Stimulated activated CD8-positive, alpha-beta memory T cell treated with anti-CD3 and anti-CD28 coated beads, Interleukin-15, amount 100 ng/mL, for 24 hours (primary cell): Measurements from ENCODE around the gene VPS13D.

Experiments
- DNase-seq: peaks from one replicate; pipeline ENCODE4 v3.0.0-alpha.2; 2020; ENCODE audit warnings: low read depth

VPS13D gene

GRCh38 chr1:12428334-12428733 is 198.5 kb downstream of the VPS13D start:
- no peak for DNase-seq

- no peak for DNase-seq
Observed at GRCh38 chr1:12430525-12430924, 200.7 kb downstream of the VPS13D start.

- DNase-seq: no peak
Observed at GRCh38 chr1:12432897-12433296, 203.1 kb downstream of the VPS13D start.

- DNase-seq: no peak
Observed at GRCh38 chr1:12433323-12434053, 203.7 kb downstream of the VPS13D start.

GRCh38 chr1:12434174-12434573 is 204.3 kb downstream of the VPS13D start:
- no peak for DNase-seq

GRCh38 chr1:12434686-12435085 is 204.9 kb downstream of the VPS13D start:
- no peak for DNase-seq

GRCh38 chr1:12435639-12436344 is 206.0 kb downstream of the VPS13D start:
- no peak for DNase-seq

- DNase-seq: no peak
Observed at GRCh38 chr1:12436345-12436658, 206.5 kb downstream of the VPS13D start.

- no peak for DNase-seq
Observed at GRCh38 chr1:12436817-12437599, 207.2 kb downstream of the VPS13D start.

GRCh38 chr1:12437629-12438028 is 207.8 kb downstream of the VPS13D start:
- no peak for DNase-seq

GRCh38 chr1:12438349-12438924 is 208.6 kb downstream of the VPS13D start:
- no peak for DNase-seq

GRCh38 chr1:12439073-12439472 is 209.2 kb downstream of the VPS13D start:
- DNase-seq: no peak

- no peak for DNase-seq
Observed at GRCh38 chr1:12441414-12442105, 211.7 kb downstream of the VPS13D start.

- no peak for DNase-seq
Observed at GRCh38 chr1:12442217-12442616, 212.4 kb downstream of the VPS13D start.

GRCh38 chr1:12443151-12443550 is 213.3 kb downstream of the VPS13D start:
- DNase-seq: no peak

GRCh38 chr1:12444329-12444841 is 214.6 kb downstream of the VPS13D start:
- no peak for DNase-seq

GRCh38 chr1:12445257-12445656 is 215.4 kb downstream of the VPS13D start:
- DNase-seq: no peak

GRCh38 chr1:12446593-12446992 is 216.8 kb downstream of the VPS13D start:
- no peak for DNase-seq

- DNase-seq: no peak
Observed at GRCh38 chr1:12447307-12447706, 217.5 kb downstream of the VPS13D start.

- DNase-seq: no peak
Observed at GRCh38 chr1:12447849-12448312, 218.1 kb downstream of the VPS13D start.

GRCh38 chr1:12448746-12449177 is 218.9 kb downstream of the VPS13D start:
- DNase-seq: no peak
